Measurements from ENCODE around the gene SPDYE1.

SPDYE1 gene

GRCh38 chr7:44048031-44048795, 50.5 kb downstream of the SPDYE1 start:
- Histone ChIP-seq H3K27me3 (ENCODE audit: insufficient read depth, low read length) (no peaks in the 10 kb centered on the region), H3K9me3 (ENCODE audit: insufficient read depth, low read depth, low read length) (no peaks in the 10 kb centered on the region), H3K4me1 (ENCODE audit: insufficient read depth, low read length) (no peaks in the 10 kb centered on the region), H3K27ac (ENCODE audit: low read length) (no peak overlapping the region), H3K4me3 (ENCODE audit: low read length) (no peak overlapping the region), H3K36me3 (ENCODE audit: insufficient read depth, low read depth, low read length) (peaks cover 41% of the 10 kb centered on the region), H3K9ac (ENCODE audit: low read depth, low read length) (no peak overlapping the region)

- Histone ChIP-seq H3K9ac (ENCODE audit: low read depth, low read length) (no peak overlapping the region), H3K4me1 (ENCODE audit: insufficient read depth, low read length) (no peaks in the 10 kb centered on the region), H3K27me3 (ENCODE audit: insufficient read depth, low read length) (no peaks in the 10 kb centered on the region), H3K4me3 (ENCODE audit: low read length) (no peak overlapping the region), H3K9me3 (ENCODE audit: insufficient read depth, low read depth, low read length) (no peaks in the 10 kb centered on the region), H3K36me3 (ENCODE audit: insufficient read depth, low read depth, low read length) (peaks cover 44% of the 10 kb centered on the region), H3K27ac (ENCODE audit: low read length) (no peak overlapping the region)
Measured at GRCh38 chr7:44050121-44050914, 52.6 kb downstream of the SPDYE1 start.

- no peak overlapping the region for H3K9ac ChIP-seq (ENCODE audit: low read depth, low read length)
- no peaks in the 10 kb centered on the region for H3K9me3 ChIP-seq (ENCODE audit: insufficient read depth, low read depth, low read length)
- H3K27me3 ChIP-seq (ENCODE audit: insufficient read depth, low read length) = no peaks in the 10 kb centered on the region
- H3K4me3 ChIP-seq (ENCODE audit: low read length) = no peak overlapping the region
- H3K4me1 ChIP-seq (ENCODE audit: insufficient read depth, low read length) = no peaks in the 10 kb centered on the region
- no peak overlapping the region for H3K27ac ChIP-seq (ENCODE audit: low read length)
- peaks cover 46% of the 10 kb centered on the region for H3K36me3 ChIP-seq (ENCODE audit: insufficient read depth, low read depth, low read length)
Measured at GRCh38 chr7:44050915-44051560, 53.3 kb downstream of the SPDYE1 start.

- no peaks in the 10 kb centered on the region for H3K4me1 ChIP-seq (ENCODE audit: insufficient read depth, low read length)
- H3K27ac ChIP-seq (ENCODE audit: low read length) = no peak overlapping the region
- peaks cover 48% of the 10 kb centered on the region for H3K36me3 ChIP-seq (ENCODE audit: insufficient read depth, low read depth, low read length)
- no peaks in the 10 kb centered on the region for H3K27me3 ChIP-seq (ENCODE audit: insufficient read depth, low read length)
- no peaks in the 10 kb centered on the region for H3K9me3 ChIP-seq (ENCODE audit: insufficient read depth, low read depth, low read length)
- H3K9ac ChIP-seq (ENCODE audit: low read depth, low read length) = no peak overlapping the region
- H3K4me3 ChIP-seq (ENCODE audit: low read length) = no peak overlapping the region
Measured at GRCh38 chr7:44051611-44052220, 54.0 kb downstream of the SPDYE1 start.

- Histone ChIP-seq H3K27ac (ENCODE audit: low read length) (no peak overlapping the region), H3K9ac (ENCODE audit: low read depth, low read length) (no peak overlapping the region), H3K9me3 (ENCODE audit: insufficient read depth, low read depth, low read length) (no peaks in the 10 kb centered on the region), H3K36me3 (ENCODE audit: insufficient read depth, low read depth, low read length) (peaks cover 59% of the 10 kb centered on the region), H3K4me3 (ENCODE audit: low read length) (no peak overlapping the region), H3K4me1 (ENCODE audit: insufficient read depth, low read length) (no peaks in the 10 kb centered on the region), H3K27me3 (ENCODE audit: insufficient read depth, low read length) (no peaks in the 10 kb centered on the region)
Measured at GRCh38 chr7:44052771-44053365, 55.2 kb downstream of the SPDYE1 start.

GRCh38 chr7:44056681-44057080, 59.0 kb downstream of the SPDYE1 start:
- Histone ChIP-seq H3K4me3 (ENCODE audit: low read length) (no peak overlapping the region), H3K36me3 (ENCODE audit: insufficient read depth, low read depth, low read length) (peaks cover 74% of the 10 kb centered on the region), H3K27me3 (ENCODE audit: insufficient read depth, low read length) (no peaks in the 10 kb centered on the region), H3K9me3 (ENCODE audit: insufficient read depth, low read depth, low read length) (no peaks in the 10 kb centered on the region), H3K27ac (ENCODE audit: low read length) (no peak overlapping the region), H3K9ac (ENCODE audit: low read depth, low read length) (no peak overlapping the region), H3K4me1 (ENCODE audit: insufficient read depth, low read length) (no peaks in the 10 kb centered on the region)

GRCh38 chr7:44057181-44057848, 59.6 kb downstream of the SPDYE1 start:
- Histone ChIP-seq H3K4me1 (ENCODE audit: insufficient read depth, low read length) (no peaks in the 10 kb centered on the region), H3K27me3 (ENCODE audit: insufficient read depth, low read length) (no peaks in the 10 kb centered on the region), H3K36me3 (ENCODE audit: insufficient read depth, low read depth, low read length) (peaks cover 74% of the 10 kb centered on the region), H3K4me3 (ENCODE audit: low read length) (no peak overlapping the region), H3K9me3 (ENCODE audit: insufficient read depth, low read depth, low read length) (no peaks in the 10 kb centered on the region), H3K27ac (ENCODE audit: low read length) (no peak overlapping the region), H3K9ac (ENCODE audit: low read depth, low read length) (no peak overlapping the region)

- Histone ChIP-seq H3K9ac (ENCODE audit: low read depth, low read length) (no peak overlapping the region), H3K27ac (ENCODE audit: low read length) (no peak overlapping the region), H3K4me3 (ENCODE audit: low read length) (no peak overlapping the region), H3K4me1 (ENCODE audit: insufficient read depth, low read length) (no peaks in the 10 kb centered on the region), H3K36me3 (ENCODE audit: insufficient read depth, low read depth, low read length) (peaks cover 68% of the 10 kb centered on the region), H3K9me3 (ENCODE audit: insufficient read depth, low read depth, low read length) (no peaks in the 10 kb centered on the region), H3K27me3 (ENCODE audit: insufficient read depth, low read length) (no peaks in the 10 kb centered on the region)
Measured at GRCh38 chr7:44057849-44058758, 60.4 kb downstream of the SPDYE1 start.

GRCh38 chr7:44058759-44059218, 61.1 kb downstream of the SPDYE1 start:
- Histone ChIP-seq H3K4me3 (ENCODE audit: low read length) (no peak overlapping the region), H3K9me3 (ENCODE audit: insufficient read depth, low read depth, low read length) (no peaks in the 10 kb centered on the region), H3K36me3 (ENCODE audit: insufficient read depth, low read depth, low read length) (peaks cover 64% of the 10 kb centered on the region), H3K27me3 (ENCODE audit: insufficient read depth, low read length) (no peaks in the 10 kb centered on the region), H3K4me1 (ENCODE audit: insufficient read depth, low read length) (no peaks in the 10 kb centered on the region; the same call in 1 of the 2 replicates), H3K27ac (ENCODE audit: low read length) (no peak overlapping the region), H3K9ac (ENCODE audit: low read depth, low read length) (no peak overlapping the region)
